GM23338 (cell line): ENCODE results near the gene GPR156. TPM values are rescaled to one million over a fixed set of nuclear protein-coding genes. Genes with fewer than 3 reads are reported as not detected.

Source experiments
- ATAC-seq: fragments of 200-7000 bp; cut with Tn5 transposase; 3 replicates; pipeline ENCODE4 v1.9.1; 2020
- DNase-seq: peaks from one replicate; pipeline ENCODE4 v3.0.0-alpha.2; 2015; ENCODE audit warnings: low spot score
- H2AFZ ChIP-seq: fragments of 200-600 bp; sonication (generic); 2 replicates; pipeline ENCODE4 v1.8.0; 2016; ENCODE audit warnings: antibody characterized with exemption, mild to moderate bottlenecking, moderate library complexity
- H3F3A ChIP-seq: fragments of 200-600 bp; sonication (generic); replicated peaks from 2 replicates; pipeline ENCODE4 v1.8.0; 2017; ENCODE audit warnings: antibody characterized with exemption, mixed run types, low read depth
- H3K27ac ChIP-seq: fragments of 200-600 bp; sonication (generic); 2 replicates; pipeline ENCODE4 v1.6.1; 2016; ENCODE audit warnings: low read depth
- H3K27me3 ChIP-seq: fragments of 200-600 bp; sonication (generic); 2 replicates; pipeline ENCODE4 v1.8.0; 2016; ENCODE audit warnings: mild to moderate bottlenecking, mixed run types, moderate library complexity; ENCODE audit not compliant: insufficient read depth
- H3K36me3 ChIP-seq: fragments of 200-600 bp; sonication (generic); 2 replicates; pipeline ENCODE4 v1.8.0; 2016; ENCODE audit warnings: mild to moderate bottlenecking; ENCODE audit not compliant: insufficient read depth
- H3K4me1 ChIP-seq: fragments of 200-600 bp; sonication (generic); 2 replicates; pipeline ENCODE4 v1.8.0; 2016; ENCODE audit warnings: mild to moderate bottlenecking, moderate library complexity; ENCODE audit not compliant: insufficient read depth
- H3K4me2 ChIP-seq: fragments of 200-600 bp; sonication (generic); 2 replicates; pipeline ENCODE4 v1.7.1; 2017; ENCODE audit warnings: mixed run types
- H3K4me3 ChIP-seq: fragments of 200-600 bp; sonication (generic); 2 replicates; pipeline ENCODE4 v1.6.1; 2016; ENCODE audit warnings: mixed run types
- H3K79me2 ChIP-seq: fragments of 200-600 bp; sonication (generic); replicated peaks from 2 replicates; pipeline ENCODE4 v1.8.0; 2017; ENCODE audit warnings: mild to moderate bottlenecking; ENCODE audit not compliant: insufficient read depth
- H3K9me2 ChIP-seq: fragments of 200-600 bp; sonication (generic); 2 replicates; pipeline ENCODE4 v1.8.0; 2017; ENCODE audit not compliant: insufficient read depth
- H4K20me1 ChIP-seq: fragments of 200-600 bp; sonication (generic); replicated peaks from 2 replicates; pipeline ENCODE4 v1.8.0; 2017; ENCODE audit warnings: mild to moderate bottlenecking; ENCODE audit not compliant: insufficient read depth
- H3K27ac Mint-ChIP-seq: 2 replicates; pipeline ENCODE4 v1.8.0; 2020; ENCODE audit warnings: inconsistent platforms, mild to moderate bottlenecking, moderate library complexity, mixed read lengths
- H3K27me3 Mint-ChIP-seq: 3 replicates; pipeline ENCODE4 v1.8.0; 2022; ENCODE audit warnings: low read depth, mild to moderate bottlenecking, moderate library complexity, mixed read lengths, inconsistent platforms; ENCODE audit not compliant: insufficient read depth, poor library complexity
- H3K36me3 Mint-ChIP-seq: 3 replicates; pipeline ENCODE4 v1.8.0; 2021; ENCODE audit warnings: low read depth, mild to moderate bottlenecking, inconsistent platforms, moderate library complexity, mixed read lengths
- H3K4me1 Mint-ChIP-seq: 3 replicates; pipeline ENCODE4 v1.8.0; 2020; ENCODE audit warnings: mild to moderate bottlenecking, inconsistent platforms, mixed read lengths
- H3K4me3 Mint-ChIP-seq: 3 replicates; pipeline ENCODE4 v1.8.0; 2021; ENCODE audit warnings: moderate library complexity, mild to moderate bottlenecking, inconsistent platforms, mixed read lengths
- H3K9me3 Mint-ChIP-seq: 3 replicates; pipeline ENCODE4 v1.8.0; 2020; ENCODE audit warnings: moderate library complexity, mild to moderate bottlenecking, inconsistent platforms, mixed read lengths
- CREB1 ChIP-seq: fragments of 250-450 bp; sonication (Bioruptor Pico); IDR thresholded peaks from 2 replicates; pipeline ENCODE4 v1.5.0; 2020; ENCODE audit warnings: low read depth, mild to moderate bottlenecking, moderate library complexity
- ETS1 ChIP-seq: IDR thresholded peaks from 2 replicates; pipeline ENCODE4 v1.6.1; 2016; ENCODE audit warnings: antibody characterized with exemption
- EZH2 ChIP-seq: fragments of 200-600 bp; sonication (generic); IDR thresholded peaks from one replicate; pipeline ENCODE4 v1.8.0; 2017; ENCODE audit warnings: antibody characterized with exemption, mild to moderate bottlenecking, low read depth; ENCODE audit not compliant: unreplicated experiment
- EZH2phosphoT487 ChIP-seq: fragments of 200-600 bp; sonication (generic); IDR thresholded peaks from one replicate; pipeline ENCODE4 v1.8.1; 2018; ENCODE audit warnings: antibody characterized with exemption; ENCODE audit not compliant: unreplicated experiment
- JUNB ChIP-seq: IDR thresholded peaks from one replicate; pipeline ENCODE4 v1.6.1; 2016; ENCODE audit warnings: antibody characterized with exemption; ENCODE audit not compliant: unreplicated experiment
- NANOG ChIP-seq: IDR thresholded peaks from 2 replicates; pipeline ENCODE4 v1.6.1; 2016; ENCODE audit warnings: antibody characterized with exemption, borderline replicate concordance
- POLR2AphosphoS5 ChIP-seq: IDR thresholded peaks from 2 replicates; pipeline ENCODE4 v1.6.1; 2016; ENCODE audit warnings: antibody characterized with exemption, low read depth
- STAT1 ChIP-seq: IDR thresholded peaks from one replicate; pipeline ENCODE4 v1.6.1; 2016; ENCODE audit warnings: antibody characterized with exemption; ENCODE audit not compliant: unreplicated experiment
- ZNF114 ChIP-seq: fragments of 250-450 bp; sonication (Bioruptor Pico); IDR thresholded peaks from 2 replicates; pipeline ENCODE4 v1.5.0; 2020; ENCODE audit warnings: mild to moderate bottlenecking, moderate library complexity
- ZNF331 ChIP-seq: fragments of 250-450 bp; sonication (Bioruptor Pico); IDR thresholded peaks from 2 replicates; pipeline ENCODE4 v1.5.0; 2020; ENCODE audit warnings: low read depth, mild to moderate bottlenecking, moderate library complexity
- polyA plus RNA-seq: library from polyadenylated mRNA; unstranded; fragments of >200 nt; fragmentation: Nextera tagmentation; extraction: Ambion mirVana; gene quantifications from 2 replicates; pipeline ENCODE4 v1.2.1, GENCODE V29; 2016
- total RNA-seq: library from RNA; depleted of rRNA; stranded (reverse); fragments of >200 nt; shearing (Covaris generic); gene quantifications from 2 replicates; pipeline ENCODE4 v1.2.3, GENCODE V29; 2014
- TF ChIP-seq, protein P1 (sequence below): IDR thresholded peaks from one replicate; pipeline ENCODE4 v1.6.1; 2018; ENCODE audit warnings: antibody characterized with exemption; ENCODE audit not compliant: unreplicated experiment
- TF ChIP-seq, protein P2 (sequence below): fragments of 250-450 bp; sonication (Bioruptor Pico); IDR thresholded peaks from 2 replicates; pipeline ENCODE4 v1.5.0; 2020; ENCODE audit warnings: mild to moderate bottlenecking, moderate library complexity
- TF ChIP-seq, protein P3 (sequence below), 2 experiments: fragments of 200-600 bp in 1 of 2; sonication (generic) in 1 of 2; conservative IDR thresholded peaks; 2 replicates each; pipeline versions ENCODE4 v1.5.1 to v1.6.1; 2016 to 2017; ENCODE audit warnings: antibody characterized with exemption in 2 of 2, low read depth in 2 of 2, mild to moderate bottlenecking in 2 of 2, moderate library complexity in 1 of 2

GPR156 gene
- total and polyA plus RNA-seq, 2 experiments from 2014 or later: 0.50 to 2.5 TPM

GRCh38 chr3:120280026-120280425 is 5.0 kb downstream of the GPR156 start:
- no peak for DNase-seq

More at GRCh38 chr3:120280026-120280425, 5.0 kb downstream of the GPR156 start:
- Histone ChIP-seq H3K79me2 (no peaks in the 10 kb centered on the region), H4K20me1 (no peaks in the 10 kb centered on the region), H3K4me1 (peaks cover 4% of the 10 kb centered on the region), H3K4me2 (no peak overlapping the region), H3F3A (no peaks in the 10 kb centered on the region), H2AFZ (no peak overlapping the region), H3K36me3 (no peaks in the 10 kb centered on the region), H3K9me2 (no peaks in the 10 kb centered on the region), H3K27ac (no peak overlapping the region), H3K27me3 (peaks cover 15% of the 10 kb centered on the region), H3K4me3 (no peak overlapping the region)
- H3K9me3 Mint-ChIP-seq: no peaks in the 10 kb centered on the region
- no peaks in the 10 kb centered on the region for H3K36me3 Mint-ChIP-seq
- no peak for ATAC-seq
- no peak overlapping the region for H3K4me3 Mint-ChIP-seq
- no peak overlapping the region for H3K27ac Mint-ChIP-seq
- TF ChIP-seq, protein P1, sequence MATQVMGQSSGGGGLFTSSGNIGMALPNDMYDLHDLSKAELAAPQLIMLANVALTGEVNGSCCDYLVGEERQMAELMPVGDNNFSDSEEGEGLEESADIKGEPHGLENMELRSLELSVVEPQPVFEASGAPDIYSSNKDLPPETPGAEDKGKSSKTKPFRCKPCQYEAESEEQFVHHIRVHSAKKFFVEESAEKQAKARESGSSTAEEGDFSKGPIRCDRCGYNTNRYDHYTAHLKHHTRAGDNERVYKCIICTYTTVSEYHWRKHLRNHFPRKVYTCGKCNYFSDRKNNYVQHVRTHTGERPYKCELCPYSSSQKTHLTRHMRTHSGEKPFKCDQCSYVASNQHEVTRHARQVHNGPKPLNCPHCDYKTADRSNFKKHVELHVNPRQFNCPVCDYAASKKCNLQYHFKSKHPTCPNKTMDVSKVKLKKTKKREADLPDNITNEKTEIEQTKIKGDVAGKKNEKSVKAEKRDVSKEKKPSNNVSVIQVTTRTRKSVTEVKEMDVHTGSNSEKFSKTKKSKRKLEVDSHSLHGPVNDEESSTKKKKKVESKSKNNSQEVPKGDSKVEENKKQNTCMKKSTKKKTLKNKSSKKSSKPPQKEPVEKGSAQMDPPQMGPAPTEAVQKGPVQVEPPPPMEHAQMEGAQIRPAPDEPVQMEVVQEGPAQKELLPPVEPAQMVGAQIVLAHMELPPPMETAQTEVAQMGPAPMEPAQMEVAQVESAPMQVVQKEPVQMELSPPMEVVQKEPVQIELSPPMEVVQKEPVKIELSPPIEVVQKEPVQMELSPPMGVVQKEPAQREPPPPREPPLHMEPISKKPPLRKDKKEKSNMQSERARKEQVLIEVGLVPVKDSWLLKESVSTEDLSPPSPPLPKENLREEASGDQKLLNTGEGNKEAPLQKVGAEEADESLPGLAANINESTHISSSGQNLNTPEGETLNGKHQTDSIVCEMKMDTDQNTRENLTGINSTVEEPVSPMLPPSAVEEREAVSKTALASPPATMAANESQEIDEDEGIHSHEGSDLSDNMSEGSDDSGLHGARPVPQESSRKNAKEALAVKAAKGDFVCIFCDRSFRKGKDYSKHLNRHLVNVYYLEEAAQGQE: no peak
- TF ChIP-seq, protein P2, sequence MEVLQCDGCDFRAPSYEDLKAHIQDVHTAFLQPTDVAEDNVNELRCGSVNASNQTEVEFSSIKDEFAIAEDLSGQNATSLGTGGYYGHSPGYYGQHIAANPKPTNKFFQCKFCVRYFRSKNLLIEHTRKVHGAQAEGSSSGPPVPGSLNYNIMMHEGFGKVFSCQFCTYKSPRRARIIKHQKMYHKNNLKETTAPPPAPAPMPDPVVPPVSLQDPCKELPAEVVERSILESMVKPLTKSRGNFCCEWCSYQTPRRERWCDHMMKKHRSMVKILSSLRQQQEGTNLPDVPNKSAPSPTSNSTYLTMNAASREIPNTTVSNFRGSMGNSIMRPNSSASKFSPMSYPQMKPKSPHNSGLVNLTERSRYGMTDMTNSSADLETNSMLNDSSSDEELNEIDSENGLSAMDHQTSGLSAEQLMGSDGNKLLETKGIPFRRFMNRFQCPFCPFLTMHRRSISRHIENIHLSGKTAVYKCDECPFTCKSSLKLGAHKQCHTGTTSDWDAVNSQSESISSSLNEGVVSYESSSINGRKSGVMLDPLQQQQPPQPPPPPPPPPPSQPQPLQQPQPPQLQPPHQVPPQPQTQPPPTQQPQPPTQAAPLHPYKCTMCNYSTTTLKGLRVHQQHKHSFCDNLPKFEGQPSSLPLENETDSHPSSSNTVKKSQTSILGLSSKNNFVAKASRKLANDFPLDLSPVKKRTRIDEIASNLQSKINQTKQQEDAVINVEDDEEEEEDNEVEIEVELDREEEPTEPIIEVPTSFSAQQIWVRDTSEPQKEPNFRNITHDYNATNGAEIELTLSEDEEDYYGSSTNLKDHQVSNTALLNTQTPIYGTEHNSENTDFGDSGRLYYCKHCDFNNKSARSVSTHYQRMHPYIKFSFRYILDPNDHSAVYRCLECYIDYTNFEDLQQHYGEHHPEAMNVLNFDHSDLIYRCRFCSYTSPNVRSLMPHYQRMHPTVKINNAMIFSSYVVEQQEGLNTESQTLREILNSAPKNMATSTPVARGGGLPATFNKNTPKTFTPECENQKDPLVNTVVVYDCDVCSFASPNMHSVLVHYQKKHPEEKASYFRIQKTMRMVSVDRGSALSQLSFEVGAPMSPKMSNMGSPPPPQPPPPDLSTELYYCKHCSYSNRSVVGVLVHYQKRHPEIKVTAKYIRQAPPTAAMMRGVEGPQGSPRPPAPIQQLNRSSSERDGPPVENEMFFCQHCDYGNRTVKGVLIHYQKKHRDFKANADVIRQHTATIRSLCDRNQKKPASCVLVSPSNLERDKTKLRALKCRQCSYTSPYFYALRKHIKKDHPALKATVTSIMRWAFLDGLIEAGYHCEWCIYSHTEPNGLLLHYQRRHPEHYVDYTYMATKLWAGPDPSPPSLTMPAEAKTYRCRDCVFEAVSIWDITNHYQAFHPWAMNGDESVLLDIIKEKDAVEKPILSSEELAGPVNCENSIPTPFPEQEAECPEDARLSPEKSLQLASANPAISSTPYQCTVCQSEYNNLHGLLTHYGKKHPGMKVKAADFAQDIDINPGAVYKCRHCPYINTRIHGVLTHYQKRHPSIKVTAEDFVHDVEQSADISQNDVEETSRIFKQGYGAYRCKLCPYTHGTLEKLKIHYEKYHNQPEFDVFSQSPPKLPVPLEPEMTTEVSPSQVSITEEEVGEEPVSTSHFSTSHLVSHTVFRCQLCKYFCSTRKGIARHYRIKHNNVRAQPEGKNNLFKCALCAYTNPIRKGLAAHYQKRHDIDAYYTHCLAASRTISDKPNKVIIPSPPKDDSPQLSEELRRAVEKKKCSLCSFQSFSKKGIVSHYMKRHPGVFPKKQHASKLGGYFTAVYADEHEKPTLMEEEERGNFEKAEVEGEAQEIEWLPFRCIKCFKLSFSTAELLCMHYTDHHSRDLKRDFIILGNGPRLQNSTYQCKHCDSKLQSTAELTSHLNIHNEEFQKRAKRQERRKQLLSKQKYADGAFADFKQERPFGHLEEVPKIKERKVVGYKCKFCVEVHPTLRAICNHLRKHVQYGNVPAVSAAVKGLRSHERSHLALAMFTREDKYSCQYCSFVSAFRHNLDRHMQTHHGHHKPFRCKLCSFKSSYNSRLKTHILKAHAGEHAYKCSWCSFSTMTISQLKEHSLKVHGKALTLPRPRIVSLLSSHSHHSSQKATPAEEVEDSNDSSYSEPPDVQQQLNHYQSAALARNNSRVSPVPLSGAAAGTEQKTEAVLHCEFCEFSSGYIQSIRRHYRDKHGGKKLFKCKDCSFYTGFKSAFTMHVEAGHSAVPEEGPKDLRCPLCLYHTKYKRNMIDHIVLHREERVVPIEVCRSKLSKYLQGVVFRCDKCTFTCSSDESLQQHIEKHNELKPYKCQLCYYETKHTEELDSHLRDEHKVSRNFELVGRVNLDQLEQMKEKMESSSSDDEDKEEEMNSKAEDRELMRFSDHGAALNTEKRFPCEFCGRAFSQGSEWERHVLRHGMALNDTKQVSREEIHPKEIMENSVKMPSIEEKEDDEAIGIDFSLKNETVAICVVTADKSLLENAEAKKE (CRISPR knock-in tag): no peak
- TF ChIP-seq NANOG: no peak
- no peak for TF ChIP-seq EZH2phosphoT487
- TF ChIP-seq ETS1: no peak
- TF ChIP-seq, protein P3, sequence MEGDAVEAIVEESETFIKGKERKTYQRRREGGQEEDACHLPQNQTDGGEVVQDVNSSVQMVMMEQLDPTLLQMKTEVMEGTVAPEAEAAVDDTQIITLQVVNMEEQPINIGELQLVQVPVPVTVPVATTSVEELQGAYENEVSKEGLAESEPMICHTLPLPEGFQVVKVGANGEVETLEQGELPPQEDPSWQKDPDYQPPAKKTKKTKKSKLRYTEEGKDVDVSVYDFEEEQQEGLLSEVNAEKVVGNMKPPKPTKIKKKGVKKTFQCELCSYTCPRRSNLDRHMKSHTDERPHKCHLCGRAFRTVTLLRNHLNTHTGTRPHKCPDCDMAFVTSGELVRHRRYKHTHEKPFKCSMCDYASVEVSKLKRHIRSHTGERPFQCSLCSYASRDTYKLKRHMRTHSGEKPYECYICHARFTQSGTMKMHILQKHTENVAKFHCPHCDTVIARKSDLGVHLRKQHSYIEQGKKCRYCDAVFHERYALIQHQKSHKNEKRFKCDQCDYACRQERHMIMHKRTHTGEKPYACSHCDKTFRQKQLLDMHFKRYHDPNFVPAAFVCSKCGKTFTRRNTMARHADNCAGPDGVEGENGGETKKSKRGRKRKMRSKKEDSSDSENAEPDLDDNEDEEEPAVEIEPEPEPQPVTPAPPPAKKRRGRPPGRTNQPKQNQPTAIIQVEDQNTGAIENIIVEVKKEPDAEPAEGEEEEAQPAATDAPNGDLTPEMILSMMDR (conservative IDR thresholded peaks at IDR 0.05; ENCODE audit: low read depth in 2 of 2): no peak
- no peak for TF ChIP-seq ZNF331
- TF ChIP-seq ZNF114 (CRISPR knock-in tag): no peak
- no peak for TF ChIP-seq JUNB
- no peak for TF ChIP-seq EZH2
- no peak for TF ChIP-seq STAT1
- no peak for TF ChIP-seq POLR2AphosphoS5
- TF ChIP-seq CREB1 (CRISPR knock-in tag): no peak
- peaks cover 26% of the 10 kb centered on the region for H3K4me1 Mint-ChIP-seq
- peaks cover 9% of the 10 kb centered on the region for H3K27me3 Mint-ChIP-seq
